ENCODE measurements around the gene DNAH6.

DNA sequence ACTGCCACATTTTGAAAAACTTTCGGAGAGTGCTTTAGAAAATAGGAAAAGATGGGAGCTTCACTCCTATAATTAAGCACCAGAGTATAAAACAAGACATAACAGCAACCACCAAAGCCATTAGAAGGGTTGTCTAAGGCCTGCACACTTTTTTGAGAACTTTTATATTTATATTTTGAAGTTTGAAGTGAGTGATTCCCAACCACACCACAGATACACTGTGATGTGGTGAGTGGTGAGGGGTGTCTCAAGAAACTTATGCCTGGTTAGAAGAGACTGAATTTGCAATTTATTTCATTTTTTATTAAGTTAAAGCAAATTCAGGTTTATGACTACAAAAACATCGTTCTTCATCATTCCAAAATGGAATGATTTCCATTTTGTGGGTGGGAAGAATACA lies 161.9 kb downstream of the DNAH6 start:
- TF ChIP-seq POLR2A (IDR thresholded peaks at IDR 0.05; ENCODE audit: low read depth, low read length) (no peak), POLR2AphosphoS5 (IDR thresholded peaks at IDR 0.05; ENCODE audit: low read depth, low read length) (no peak), PAX5 (IDR thresholded peaks at IDR 0.05; ENCODE audit: insufficient read depth, low read length, severe bottlenecking) (no peak), TAF1 (IDR thresholded peaks at IDR 0.05; ENCODE audit: low read depth, low read length) (no peak), SPI1 (IDR thresholded peaks at IDR 0.05; ENCODE audit: low read depth, low read length) (no peak)
